Measurements from ENCODE around the gene CFAP100.

CFAP100 gene

GRCh38 chr3:126407412-126408044 is 12.8 kb downstream of the CFAP100 start:
- H3K27ac ChIP-seq = no peak overlapping the region
- TF ChIP-seq ZFX (IDR thresholded peaks at IDR 0.05) = no peak
- TF ChIP-seq, protein P1, sequence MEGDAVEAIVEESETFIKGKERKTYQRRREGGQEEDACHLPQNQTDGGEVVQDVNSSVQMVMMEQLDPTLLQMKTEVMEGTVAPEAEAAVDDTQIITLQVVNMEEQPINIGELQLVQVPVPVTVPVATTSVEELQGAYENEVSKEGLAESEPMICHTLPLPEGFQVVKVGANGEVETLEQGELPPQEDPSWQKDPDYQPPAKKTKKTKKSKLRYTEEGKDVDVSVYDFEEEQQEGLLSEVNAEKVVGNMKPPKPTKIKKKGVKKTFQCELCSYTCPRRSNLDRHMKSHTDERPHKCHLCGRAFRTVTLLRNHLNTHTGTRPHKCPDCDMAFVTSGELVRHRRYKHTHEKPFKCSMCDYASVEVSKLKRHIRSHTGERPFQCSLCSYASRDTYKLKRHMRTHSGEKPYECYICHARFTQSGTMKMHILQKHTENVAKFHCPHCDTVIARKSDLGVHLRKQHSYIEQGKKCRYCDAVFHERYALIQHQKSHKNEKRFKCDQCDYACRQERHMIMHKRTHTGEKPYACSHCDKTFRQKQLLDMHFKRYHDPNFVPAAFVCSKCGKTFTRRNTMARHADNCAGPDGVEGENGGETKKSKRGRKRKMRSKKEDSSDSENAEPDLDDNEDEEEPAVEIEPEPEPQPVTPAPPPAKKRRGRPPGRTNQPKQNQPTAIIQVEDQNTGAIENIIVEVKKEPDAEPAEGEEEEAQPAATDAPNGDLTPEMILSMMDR (conservative IDR thresholded peaks at IDR 0.05) = no peak

GRCh38 chr3:126408099-126408498 is 13.4 kb downstream of the CFAP100 start:
- TF ChIP-seq, protein P1 (conservative IDR thresholded peaks at IDR 0.05) = no peak
- no peak for TF ChIP-seq ZFX (IDR thresholded peaks at IDR 0.05)

DNA sequence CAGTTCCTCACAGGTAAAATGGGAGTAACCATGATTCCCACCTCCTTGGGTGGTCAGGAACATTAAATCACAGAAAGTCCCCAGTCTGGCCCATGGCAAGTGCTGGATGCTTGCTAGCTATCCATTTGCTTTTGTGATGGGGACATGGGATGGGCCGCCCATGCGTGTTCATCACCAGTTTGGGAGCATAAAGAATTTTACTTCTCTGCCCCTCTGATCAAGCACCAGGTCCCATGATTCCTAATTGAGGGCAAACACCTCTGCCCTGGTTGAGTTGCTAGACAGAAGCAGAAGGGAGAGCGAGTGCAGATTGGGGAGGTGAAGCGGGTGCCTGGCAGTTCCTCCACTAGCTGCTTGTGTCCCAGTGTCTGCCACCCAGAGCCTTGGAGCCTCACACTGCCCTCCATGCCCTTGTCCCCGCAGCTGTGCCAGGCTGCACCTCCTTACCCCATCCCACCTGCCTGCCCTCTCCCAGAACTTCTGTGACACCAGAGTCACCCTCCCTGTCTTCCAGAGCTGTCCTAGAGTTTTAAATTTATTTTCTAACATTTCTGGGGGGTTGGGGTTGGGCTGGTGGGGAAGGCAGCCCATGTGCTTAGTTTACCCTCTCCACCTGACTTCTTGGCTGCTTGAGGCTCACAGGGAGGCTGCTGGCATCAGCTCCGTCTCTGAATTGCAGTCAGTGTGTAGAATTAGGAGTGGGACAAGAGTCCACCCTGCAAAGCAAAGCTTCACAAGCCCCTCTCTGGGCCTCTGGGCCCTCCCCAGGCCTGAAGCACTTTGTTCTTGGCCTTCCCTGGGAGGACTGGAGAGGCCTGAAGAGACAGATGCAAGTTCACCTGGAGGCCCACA is 18.4 kb downstream of the CFAP100 start:
- TF ChIP-seq, protein P1 (conservative IDR thresholded peaks at IDR 0.05) = no peak
- no peak for TF ChIP-seq ZFX (IDR thresholded peaks at IDR 0.05)

More at GRCh38 chr3:126408099-126408498, 13.4 kb downstream of the CFAP100 start:
- H3K27ac ChIP-seq = no peak overlapping the region

DNA sequence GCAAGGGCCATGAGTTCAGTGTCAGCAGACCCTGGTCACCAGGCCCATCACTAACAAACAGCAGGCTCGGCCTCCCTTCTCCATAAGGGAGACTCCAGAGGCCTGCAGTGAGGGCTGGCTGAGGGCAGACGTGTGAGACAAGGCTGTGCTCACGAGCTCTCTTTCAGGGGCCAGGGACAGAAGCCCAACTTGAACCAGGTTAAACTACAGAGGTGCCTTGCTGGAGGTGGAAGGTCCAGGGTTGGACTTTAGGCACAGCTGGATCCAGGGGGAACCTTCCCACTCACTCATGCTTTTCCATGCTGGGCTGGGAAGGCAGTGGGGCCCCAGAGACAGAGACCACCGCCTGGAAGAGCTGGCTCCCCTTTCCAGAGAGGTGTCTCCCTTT is 19.0 kb downstream of the CFAP100 start:
- TF ChIP-seq, protein P1 (conservative IDR thresholded peaks at IDR 0.05) = no peak
- TF ChIP-seq ZFX (IDR thresholded peaks at IDR 0.05) = no peak
- H3K27ac ChIP-seq = no peak overlapping the region

More for the DNA sequence above, 18.4 kb downstream of the CFAP100 start:
- H3K27ac ChIP-seq = no peak overlapping the region

- no peak overlapping the region for H3K27ac ChIP-seq
- TF ChIP-seq, protein P1 (conservative IDR thresholded peaks at IDR 0.05) = no peak
- TF ChIP-seq ZFX (IDR thresholded peaks at IDR 0.05) = no peak
Observed at GRCh38 chr3:126414406-126414805, 19.7 kb downstream of the CFAP100 start.

DNA sequence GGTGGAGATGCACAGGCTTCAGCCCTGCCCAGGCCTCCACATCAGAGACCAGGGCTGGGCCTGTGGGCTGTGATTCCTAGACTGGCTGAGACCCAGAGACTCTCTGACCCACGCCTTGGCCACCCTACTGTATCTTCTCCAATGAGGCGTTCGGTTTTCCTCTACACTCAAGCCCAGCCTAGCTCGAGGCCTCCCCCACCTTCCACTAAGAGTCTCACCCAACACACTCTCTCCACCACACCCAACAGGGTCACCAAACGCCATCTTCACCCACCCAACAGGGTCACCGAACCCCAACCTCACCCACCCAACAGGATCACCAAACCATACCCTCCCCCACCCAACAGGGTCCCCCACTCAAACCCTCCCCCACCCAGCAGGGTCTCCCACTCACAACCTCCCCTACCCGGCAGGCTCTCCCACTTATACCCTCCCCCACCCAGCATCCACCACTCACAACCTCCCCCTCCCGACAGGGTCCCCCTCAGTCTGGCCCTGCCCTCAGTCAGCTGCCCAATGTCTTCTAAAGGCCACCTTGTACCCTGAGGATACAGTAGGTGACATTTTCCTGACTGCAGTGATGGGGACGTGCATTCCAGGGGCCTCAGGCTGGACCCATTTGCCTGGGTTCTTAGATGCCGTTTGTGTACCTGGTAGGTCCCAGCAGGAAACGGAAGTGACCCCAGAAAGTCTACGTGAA is 20.4 kb downstream of the CFAP100 start:
- TF ChIP-seq ZFX (IDR thresholded peaks at IDR 0.05) = no peak

GRCh38 chr3:126415661-126416591 is 21.2 kb downstream of the CFAP100 start:
- no peak overlapping the region for H3K27ac ChIP-seq
- TF ChIP-seq, protein P1 (conservative IDR thresholded peaks at IDR 0.05) = no peak
- TF ChIP-seq ZFX (IDR thresholded peaks at IDR 0.05) = no peak

More for the DNA sequence above, 20.4 kb downstream of the CFAP100 start:
- H3K27ac ChIP-seq = no peak overlapping the region

Measured in C4-2B (cell line).